HG03457 (cell line): ENCODE data around the gene PDE10A.
"Not testable (repeated sequence)": the region's sequence is repeated elsewhere in the genome, so short reads cannot be mapped to it uniquely, and the experiment has no call there.

Experiments used
- ATAC-seq: cut with Tn5 transposase; IDR thresholded peaks from one replicate; pipeline ENCODE4 v1.9.1; 2021; ENCODE audit warnings: moderate number of reproducible peaks; ENCODE audit not compliant: unreplicated experiment

Gene PDE10A

DNA sequence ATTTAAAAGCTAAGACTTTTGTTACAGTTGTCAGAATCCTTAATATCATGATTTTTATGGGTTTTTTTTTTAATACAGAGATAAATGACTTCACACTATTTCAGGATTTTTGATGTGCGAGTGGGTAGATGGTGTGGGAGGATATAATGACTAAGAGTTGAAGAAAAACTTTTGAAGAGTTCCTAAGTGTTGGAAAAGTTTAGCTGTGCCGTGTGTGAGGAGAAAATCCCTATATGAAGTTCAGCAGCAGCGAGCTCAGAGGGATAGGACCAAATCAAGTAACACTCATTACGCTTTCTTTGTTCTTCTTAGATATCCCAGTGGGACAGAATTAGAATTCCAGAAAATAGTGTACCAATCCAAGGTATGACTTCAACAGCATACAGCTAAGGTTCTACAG lies 34.1 kb downstream of the PDE10A start:
- ATAC-seq, result no peak

DNA sequence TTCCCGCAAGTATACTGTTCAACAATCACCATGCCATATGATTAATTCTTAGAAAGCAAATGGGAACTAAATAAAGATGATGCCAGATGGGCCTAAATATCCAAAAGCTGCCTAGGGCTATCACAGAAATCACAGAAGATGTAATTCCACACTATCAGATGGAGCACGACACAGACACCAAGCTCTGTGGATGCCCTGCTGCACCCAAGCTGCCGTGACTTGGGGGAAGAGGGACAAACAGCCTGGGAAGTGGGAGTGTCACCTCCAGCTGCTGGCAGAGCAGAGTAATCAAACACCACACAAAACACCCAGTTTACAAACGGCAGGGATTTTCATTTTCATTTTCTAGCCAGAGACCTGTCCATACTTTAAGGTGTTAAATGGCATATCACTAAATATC lies 35.7 kb downstream of the PDE10A start:
- no peak for ATAC-seq

GRCh38 chr6:165626711-165627110 lies 36.3 kb downstream of the PDE10A start:
- no peak for ATAC-seq

DNA sequence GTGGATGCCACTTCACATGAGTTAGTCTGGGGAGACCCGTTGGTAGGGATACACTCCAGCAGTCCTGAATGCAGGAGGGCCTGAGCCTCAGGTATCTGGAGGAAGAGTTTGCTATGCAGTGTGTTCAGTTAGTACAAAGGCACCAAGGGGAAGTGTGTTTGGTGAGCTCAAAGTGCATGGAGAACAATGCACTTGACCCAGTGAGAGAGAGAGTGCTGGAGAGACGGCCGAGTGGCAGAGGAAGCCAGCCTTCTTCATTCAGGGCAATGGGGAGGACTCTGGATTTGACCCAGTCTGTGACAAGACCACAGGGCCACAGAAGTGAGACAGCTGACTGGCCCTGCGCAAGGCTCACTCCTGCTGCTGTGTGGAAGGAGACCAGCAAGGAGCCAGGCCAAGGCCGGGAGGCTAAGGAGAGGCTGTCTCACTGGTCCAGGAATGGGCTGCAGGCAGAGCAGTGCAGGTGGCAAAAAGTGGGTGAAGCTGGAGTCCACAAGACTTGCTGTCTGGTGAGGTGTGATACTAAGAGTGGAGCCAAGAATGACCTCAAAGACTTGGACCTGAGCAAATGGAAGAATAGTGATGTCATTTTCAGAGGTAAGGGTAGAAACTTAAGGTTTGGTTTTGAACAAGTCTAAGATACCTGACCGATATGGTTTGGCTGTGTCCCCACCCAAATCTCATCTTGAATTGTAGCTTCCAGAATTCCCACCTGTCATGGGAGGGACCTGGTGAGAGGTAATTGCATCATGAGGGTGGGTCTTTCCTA lies 38.0 kb downstream of the PDE10A start:
- no peak for ATAC-seq

- no peak for ATAC-seq
Measured at GRCh38 chr6:165621940-165622339, 41.1 kb downstream of the PDE10A start.

DNA sequence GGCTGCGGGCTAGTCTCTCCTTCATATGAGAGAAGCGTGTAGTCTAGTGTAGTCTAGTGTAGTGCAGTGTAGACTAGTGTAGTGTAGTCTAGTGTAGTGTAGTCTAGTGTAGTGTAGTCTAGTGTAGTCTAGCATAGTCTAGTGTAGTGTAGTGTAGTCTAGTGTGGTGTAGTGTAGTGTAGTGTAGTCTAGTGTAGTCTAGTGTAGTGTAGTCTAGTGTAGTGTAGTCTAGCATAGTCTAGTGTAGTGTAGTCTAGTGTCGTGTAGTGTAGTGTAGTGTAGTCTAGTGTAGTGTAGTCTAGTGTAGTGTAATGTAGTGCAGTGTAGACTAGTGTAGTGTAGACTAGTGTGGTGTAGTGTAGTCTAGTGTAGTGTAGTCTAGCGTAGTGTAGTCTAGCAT lies 44.1 kb downstream of the PDE10A start:
- ATAC-seq, result not testable (repeated sequence)

GRCh38 chr6:165618241-165618640 lies 44.8 kb downstream of the PDE10A start:
- no peak for ATAC-seq

GRCh38 chr6:165617528-165617927 lies 45.5 kb downstream of the PDE10A start:
- ATAC-seq, result no peak

DNA sequence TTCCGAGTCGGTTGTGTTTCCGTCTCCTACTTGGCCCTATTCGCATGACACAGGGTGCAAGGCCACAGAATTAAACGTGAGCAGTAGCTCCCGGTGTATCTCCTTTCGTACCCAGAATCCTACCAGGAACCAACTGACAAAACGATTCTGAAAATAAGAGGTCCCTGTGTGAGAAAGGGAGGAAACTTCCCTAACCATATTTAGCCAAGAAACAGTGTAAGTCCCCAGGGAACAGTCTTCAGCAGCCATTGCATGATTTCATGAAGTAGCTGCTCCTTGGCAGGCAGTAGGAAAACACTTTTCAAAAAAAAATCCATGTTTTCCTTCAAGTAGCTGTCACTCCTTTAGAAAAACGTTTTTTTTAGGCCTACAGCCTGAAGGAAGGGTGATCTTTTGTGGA lies 46.9 kb downstream of the PDE10A start:
- ATAC-seq, result no peak

- ATAC-seq, result no peak
Measured at GRCh38 chr6:165615636-165616035, 47.4 kb downstream of the PDE10A start.

- ATAC-seq, result no peak
Measured at GRCh38 chr6:165611294-165611693, 51.7 kb downstream of the PDE10A start.

GRCh38 chr6:165608577-165608976 lies 54.5 kb downstream of the PDE10A start:
- not testable (repeated sequence) for ATAC-seq

DNA sequence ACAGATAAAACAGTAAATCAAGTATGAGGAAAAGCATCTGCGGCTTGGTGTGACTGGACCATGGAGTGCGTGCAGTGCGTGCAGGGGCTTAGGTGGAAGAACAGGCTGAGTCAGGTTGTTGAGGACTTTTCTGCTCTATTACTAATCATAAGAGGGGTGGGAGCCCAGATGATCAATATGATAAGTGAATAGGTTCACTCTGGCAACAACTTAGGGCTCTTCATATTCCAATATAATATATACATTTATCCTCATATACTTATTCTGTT lies 56.4 kb downstream of the PDE10A start:
- no peak for ATAC-seq

- no peak for ATAC-seq
Measured at GRCh38 chr6:165605901-165606739, 56.9 kb downstream of the PDE10A start.

- no peak for ATAC-seq
Measured at GRCh38 chr6:165605182-165605875, 57.7 kb downstream of the PDE10A start.

GRCh38 chr6:165602291-165602690 lies 60.8 kb downstream of the PDE10A start:
- no peak for ATAC-seq

GRCh38 chr6:165600606-165601005 lies 62.4 kb downstream of the PDE10A start:
- no peak for ATAC-seq

GRCh38 chr6:165599596-165600487 lies 63.2 kb downstream of the PDE10A start:
- no peak for ATAC-seq

- no peak for ATAC-seq
Measured at GRCh38 chr6:165599121-165599520, 63.9 kb downstream of the PDE10A start.

DNA sequence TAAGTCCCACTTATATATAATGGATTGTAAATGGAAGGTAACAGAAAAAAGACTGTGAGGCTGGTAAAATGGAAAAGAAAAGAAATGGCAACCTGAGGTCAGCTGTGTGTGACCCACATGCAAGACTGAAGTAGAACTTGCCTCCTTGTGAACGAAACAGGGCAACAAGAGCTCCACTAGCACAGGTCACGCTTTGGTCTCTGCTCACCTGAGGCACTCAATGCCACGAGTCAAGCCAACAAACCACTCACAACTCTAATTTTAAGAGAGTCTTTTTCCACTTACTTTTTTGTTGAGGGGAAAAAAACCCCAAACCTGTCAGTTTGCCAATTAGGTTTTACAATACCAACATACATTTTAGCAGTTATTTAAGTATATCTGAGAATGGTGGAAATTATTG lies 65.2 kb downstream of the PDE10A start:
- ATAC-seq, result no peak
